NCI-H1048 (cell line): Measurements from ENCODE around the gene ITPRIPL2.

Source experiments
- DNase-seq: peaks from one replicate; lab custom pipeline; 2025; lab: John Stamatoyannopoulos, UW

The ITPRIPL2 gene

GRCh38 chr16:19093631-19094541 lies 19.9 kb upstream of the ITPRIPL2 start:
- no peak for DNase-seq

- DNase-seq = no peak
These were observed 19.0 kb upstream of the ITPRIPL2 start for GRCh38 chr16:19094542-19095365.

- no peak for DNase-seq
These were observed 18.1 kb upstream of the ITPRIPL2 start for GRCh38 chr16:19095654-19096053.

GRCh38 chr16:19098173-19098572 lies 15.6 kb upstream of the ITPRIPL2 start:
- DNase-seq = no peak

- DNase-seq = no peak
These were observed 11.4 kb upstream of the ITPRIPL2 start for GRCh38 chr16:19102187-19102872.

- DNase-seq = no peak
These were observed 9.2 kb upstream of the ITPRIPL2 start for GRCh38 chr16:19104607-19105006.

- DNase-seq = no peak
These were observed 8.6 kb upstream of the ITPRIPL2 start for GRCh38 chr16:19105131-19105530.

- no peak for DNase-seq
These were observed 7.7 kb upstream of the ITPRIPL2 start for GRCh38 chr16:19105891-19106624.

GRCh38 chr16:19106625-19107020 lies 7.1 kb upstream of the ITPRIPL2 start:
- no peak for DNase-seq

GRCh38 chr16:19108409-19109287 lies 5.1 kb upstream of the ITPRIPL2 start:
- DNase-seq = no peak

- no peak for DNase-seq
These were observed 4.5 kb upstream of the ITPRIPL2 start for GRCh38 chr16:19109288-19109664.

- no peak for DNase-seq
These were observed 3.0 kb upstream of the ITPRIPL2 start for GRCh38 chr16:19110537-19111360.

GRCh38 chr16:19112099-19112407 lies 1.7 kb upstream of the ITPRIPL2 start:
- DNase-seq = no peak

- DNase-seq = no peak
These were observed 789 bp downstream of the ITPRIPL2 start for GRCh38 chr16:19114359-19115147.

GRCh38 chr16:19115148-19116021 lies 1.6 kb downstream of the ITPRIPL2 start:
- no peak for DNase-seq

- no peak for DNase-seq
These were observed 3.1 kb downstream of the ITPRIPL2 start for GRCh38 chr16:19116711-19117449.

GRCh38 chr16:19118938-19119431 lies 5.2 kb downstream of the ITPRIPL2 start:
- DNase-seq = no peak
